Stimulated activated CD8-positive, alpha-beta memory T cell treated with anti-CD3 and anti-CD28 coated beads, Interleukin-2, amount 100 ng/mL, for 1 hour (primary cell): Measurements from ENCODE around the gene HELT.
"Not testable (repeated sequence)": the region's sequence is repeated elsewhere in the genome, so short reads cannot be mapped to it uniquely, and the experiment has no call there.

Experiments used
- DNase-seq, 2 donors: peaks; one replicate each; pipeline ENCODE4 v3.0.0-alpha.2; 2020; ENCODE audit warnings: low read depth in 2 of 2

Gene HELT

GRCh38 chr4:185036019-185036418 lies 17.7 kb downstream of the HELT start:
- DNase-seq, result no peak

- no peak for DNase-seq
Observed at GRCh38 chr4:185036842-185037241, 18.6 kb downstream of the HELT start.

GRCh38 chr4:185039508-185040273 lies 21.4 kb downstream of the HELT start:
- peak in 1 of 2 donors; percentile 4 for DNase-seq

- DNase-seq, result no peak
Observed at GRCh38 chr4:185040523-185040922, 22.2 kb downstream of the HELT start.

- not testable (repeated sequence) for DNase-seq
Observed at GRCh38 chr4:185050286-185050685, 32.0 kb downstream of the HELT start.

GRCh38 chr4:185051283-185051682 lies 33.0 kb downstream of the HELT start:
- not testable (repeated sequence) for DNase-seq

GRCh38 chr4:185053746-185054145 lies 35.5 kb downstream of the HELT start:
- no peak for DNase-seq

GRCh38 chr4:185054272-185054671 lies 36.0 kb downstream of the HELT start:
- DNase-seq, result no peak

GRCh38 chr4:185054886-185055285 lies 36.6 kb downstream of the HELT start:
- DNase-seq, result no peak

- DNase-seq, result no peak
Observed at GRCh38 chr4:185061610-185062009, 43.3 kb downstream of the HELT start.

- DNase-seq, result no peak
Observed at GRCh38 chr4:185062606-185063005, 44.3 kb downstream of the HELT start.

- DNase-seq, result no peak
Observed at GRCh38 chr4:185066179-185066578, 47.9 kb downstream of the HELT start.

- no peak for DNase-seq
Observed at GRCh38 chr4:185068837-185069236, 50.5 kb downstream of the HELT start.
